HepG2 (cell line): ENCODE results near the gene BSND. TPM values are rescaled to one million over a fixed set of nuclear protein-coding genes. Genes with fewer than 3 reads are reported as not detected.

ENCODE experiments used
- JUNB ChIP-seq: sonication (generic); formaldehyde crosslinking; IDR thresholded peaks from 2 replicates; pipeline ENCODE4 v1.8.0; 2022; ENCODE audit warnings: missing genetic modification reagents, mild to moderate bottlenecking, borderline replicate concordance
- KAT7 ChIP-seq: IDR thresholded peaks from 2 replicates; pipeline ENCODE4 v1.6.1; 2018; ENCODE audit warnings: borderline replicate concordance, missing compliant biosample characterization
- MLXIP ChIP-seq: sonication (generic); formaldehyde crosslinking; IDR thresholded peaks from 2 replicates; pipeline ENCODE4 v1.9.0; 2021; ENCODE audit warnings: missing genetic modification reagents, borderline replicate concordance
- NFIC ChIP-seq: IDR thresholded peaks from 2 replicates; pipeline ENCODE4 v1.6.1; 2012; ENCODE audit warnings: mild to moderate bottlenecking, low read length, inconsistent platforms
- NRL ChIP-seq: sonication (generic); formaldehyde crosslinking; IDR thresholded peaks from 2 replicates; pipeline ENCODE4 v1.5.0; 2020; ENCODE audit warnings: missing genetic modification reagents, mild to moderate bottlenecking, moderate library complexity, borderline replicate concordance
- ONECUT2 ChIP-seq: sonication (generic); formaldehyde crosslinking; IDR thresholded peaks from 2 replicates; pipeline ENCODE4 v1.4.0; 2020; ENCODE audit warnings: missing genetic modification reagents
- ZBTB14 ChIP-seq: sonication (generic); formaldehyde crosslinking; IDR thresholded peaks from 2 replicates; pipeline ENCODE4 v1.4.0; 2020; ENCODE audit warnings: missing genetic modification reagents
- ZKSCAN5 ChIP-seq: sonication (generic); formaldehyde crosslinking; IDR thresholded peaks from 2 replicates; pipeline ENCODE4 v1.5.1; 2020; ENCODE audit warnings: mild to moderate bottlenecking, missing genetic modification reagents
- ZNF18 ChIP-seq: sonication (generic); formaldehyde crosslinking; IDR thresholded peaks from 2 replicates; pipeline ENCODE4 v1.8.0; 2022; ENCODE audit warnings: mild to moderate bottlenecking, missing genetic modification reagents; ENCODE audit not compliant: insufficient replicate concordance
- ZNF224 ChIP-seq: sonication (generic); formaldehyde crosslinking; IDR thresholded peaks from 2 replicates; pipeline ENCODE4 v1.5.0; 2020; ENCODE audit warnings: mild to moderate bottlenecking, missing genetic modification reagents
- ZNF407 ChIP-seq: sonication (generic); formaldehyde crosslinking; IDR thresholded peaks from one replicate; pipeline ENCODE4 v1.5.1; 2020; ENCODE audit warnings: mild to moderate bottlenecking, missing genetic modification reagents; ENCODE audit errors: not compliant biosample characterization
- ZNF530 ChIP-seq: sonication (generic); formaldehyde crosslinking; IDR thresholded peaks from 2 replicates; pipeline ENCODE4 v1.5.0; 2020; ENCODE audit warnings: low read depth, mild to moderate bottlenecking, missing genetic modification reagents
- ZNF572 ChIP-seq: sonication (generic); formaldehyde crosslinking; IDR thresholded peaks from 2 replicates; pipeline ENCODE4 v1.5.1; 2020; ENCODE audit warnings: mild to moderate bottlenecking, missing genetic modification reagents
- ZNF614 ChIP-seq: IDR thresholded peaks from 2 replicates; pipeline ENCODE4 v1.6.1; 2018; ENCODE audit warnings: missing biosample characterization, missing genetic modification reagents, inconsistent platforms, borderline replicate concordance
- ZNF883 ChIP-seq: sonication (generic); formaldehyde crosslinking; IDR thresholded peaks from 2 replicates; pipeline ENCODE4 v1.5.1; 2020; ENCODE audit warnings: mild to moderate bottlenecking, missing genetic modification reagents; ENCODE audit errors: not compliant biosample characterization
- polyA plus RNA-seq, 8 experiments: library from polyadenylated mRNA; depleted of rRNA in 3 of 8; stranded (reverse) in 7 of 8; unstranded in 1 of 8; fragments of >200 nt; fragmentation: Illumina TruSeq in 4 of 8; extraction: Trizol in 4 of 8; gene quantifications; 2 replicates each; pipeline versions ENCODE4 v1.2.1 to v1.2.3, GENCODE V29; 2011 to 2016; ENCODE audit warnings: low read depth in 4 of 8, missing spikeins in 1 of 8, mixed read lengths in 1 of 8; ENCODE audit not compliant: insufficient read depth in 1 of 8
- total RNA-seq, 5 experiments: library from RNA; depleted of rRNA; stranded (reverse); fragments of >200 nt; fragmentation: Illumina TruSeq; extraction: Trizol; gene quantifications; 2 replicates each; pipeline ENCODE4 v1.2.3, GENCODE V29; 2016; ENCODE audit warnings: low read depth in 1 of 5

BSND gene
- total and polyA plus RNA-seq, 2 of the 13 experiments (the other 11 are each of a cell fraction or from before 2014, with no cell fraction given) = not detected

- TF ChIP-seq ZNF18 (CRISPR knock-in tag) (no peak), ZNF572 (CRISPR knock-in tag) (no peak), ZKSCAN5 (CRISPR knock-in tag) (no peak), ZNF530 (CRISPR knock-in tag) (no peak), MLXIP (CRISPR knock-in tag) (no peak), NRL (CRISPR knock-in tag) (no peak), ZNF224 (CRISPR knock-in tag) (no peak), JUNB (CRISPR knock-in tag) (no peak), NFIC (0 out of 2 replicates have a peak, but pooled peaks have one; percentile 36), ZNF407 (CRISPR knock-in tag) (no peak), ZNF614 (CRISPR knock-in tag) (no peak), KAT7 (CRISPR knock-in tag) (no peak), ONECUT2 (CRISPR knock-in tag) (peak; percentile 98), ZNF883 (CRISPR knock-in tag) (no peak), ZBTB14 (CRISPR knock-in tag) (no peak)
These were observed 54.7 kb downstream of the BSND start (continued) for GRCh38 chr1:55053265-55053954.
